ENCODE data around the gene ERC2. TPM values are rescaled to one million over a fixed set of nuclear protein-coding genes. Genes with fewer than 3 reads are reported as not detected.

Gene ERC2
- total and polyA plus RNA-seq, 2 donors (not counting 1 experiment from before 2014, with no cell fraction given), result 0.14 to 0.17 TPM

GRCh38 chr3:55716044-55716443 lies 752.2 kb downstream of the ERC2 start:
- Histone ChIP-seq H2AFZ (ENCODE audit: low read length) (no peak overlapping the region), H3K79me2 (ENCODE audit: control insufficient read depth, insufficient read depth, low read length) (no peaks in the 10 kb centered on the region), H3K27me3 (ENCODE audit: control insufficient read depth, insufficient read depth, low read length) (no peaks in the 10 kb centered on the region), H3K27ac (ENCODE audit: insufficient read depth, low read length) (no peak overlapping the region), H3K9ac (ENCODE audit: insufficient read depth, low read length) (no peak overlapping the region), H3K4me2 (ENCODE audit: extremely low read depth, insufficient read depth, low read length) (no peak overlapping the region), H3K4me3 (replicated peaks in 1 of 4; ENCODE audit: control extremely low read depth in 1 of 4, insufficient read depth in 1 of 4, low read depth in 3 of 4, low read length in 4 of 4) (no peak overlapping the region), H3K36me3 (ENCODE audit: control insufficient read depth, insufficient read depth, low read length) (no peaks in the 10 kb centered on the region), H4K20me1 (ENCODE audit: control insufficient read depth, extremely low read depth, insufficient read depth, low read length) (no peaks in the 10 kb centered on the region), H3K9me3 (ENCODE audit: control insufficient read depth, insufficient read depth, low read depth, low read length) (no peaks in the 10 kb centered on the region), H3K4me1 (ENCODE audit: control insufficient read depth, extremely low read depth, insufficient read depth, low read length) (no peaks in the 10 kb centered on the region)
- TF ChIP-seq EZH2 (IDR thresholded peaks at IDR 0.05; ENCODE audit: low read length, missing control alignments) (no peak), CTCF (conservative IDR thresholded peaks at IDR 0.05 in 1 of 2, IDR thresholded peaks at IDR 0.05 in 1 of 2; ENCODE audit: low read depth in 1 of 2, low read length in 2 of 2) (no peak)
- no peak for DNase-seq (ENCODE audit: low read depth in 2 of 2)

- H3K9ac ChIP-seq (ENCODE audit: insufficient read depth, low read length), result no peak overlapping the region
- no peaks in the 10 kb centered on the region for H3K4me1 ChIP-seq (ENCODE audit: control insufficient read depth, extremely low read depth, insufficient read depth, low read length)
- no peaks in the 10 kb centered on the region for H3K27me3 ChIP-seq (ENCODE audit: control insufficient read depth, insufficient read depth, low read length)
- no peaks in the 10 kb centered on the region for H3K79me2 ChIP-seq (ENCODE audit: control insufficient read depth, insufficient read depth, low read length)
- H4K20me1 ChIP-seq (ENCODE audit: control insufficient read depth, extremely low read depth, insufficient read depth, low read length), result no peaks in the 10 kb centered on the region
- TF ChIP-seq CTCF (conservative IDR thresholded peaks at IDR 0.05 in 1 of 2, IDR thresholded peaks at IDR 0.05 in 1 of 2; ENCODE audit: low read depth in 1 of 2, low read length in 2 of 2), result no peak
- TF ChIP-seq EZH2 (IDR thresholded peaks at IDR 0.05; ENCODE audit: low read length, missing control alignments), result no peak
- no peak overlapping the region for H3K4me2 ChIP-seq (ENCODE audit: extremely low read depth, insufficient read depth, low read length)
- H2AFZ ChIP-seq (ENCODE audit: low read length), result no peak overlapping the region
- H3K4me3 ChIP-seq (replicated peaks in 1 of 4; ENCODE audit: control extremely low read depth in 1 of 4, insufficient read depth in 1 of 4, low read depth in 3 of 4, low read length in 4 of 4), result no peak overlapping the region
- no peaks in the 10 kb centered on the region for H3K9me3 ChIP-seq (ENCODE audit: control insufficient read depth, insufficient read depth, low read depth, low read length)
- no peaks in the 10 kb centered on the region for H3K36me3 ChIP-seq (ENCODE audit: control insufficient read depth, insufficient read depth, low read length)
- no peak overlapping the region for H3K27ac ChIP-seq (ENCODE audit: insufficient read depth, low read length)
- no peak for DNase-seq (ENCODE audit: low read depth in 2 of 2)
Observed at GRCh38 chr3:55714057-55714456, 754.2 kb downstream of the ERC2 start.

- no peak for TF ChIP-seq EZH2 (IDR thresholded peaks at IDR 0.05; ENCODE audit: low read length, missing control alignments)
- TF ChIP-seq CTCF (conservative IDR thresholded peaks at IDR 0.05 in 1 of 2, IDR thresholded peaks at IDR 0.05 in 1 of 2; ENCODE audit: low read depth in 1 of 2, low read length in 2 of 2), result no peak
- no peak overlapping the region for H2AFZ ChIP-seq (ENCODE audit: low read length)
- no peak overlapping the region for H3K4me3 ChIP-seq (replicated peaks in 1 of 4; ENCODE audit: control extremely low read depth in 1 of 4, insufficient read depth in 1 of 4, low read depth in 3 of 4, low read length in 4 of 4)
- no peaks in the 10 kb centered on the region for H4K20me1 ChIP-seq (ENCODE audit: control insufficient read depth, extremely low read depth, insufficient read depth, low read length)
- H3K79me2 ChIP-seq (ENCODE audit: control insufficient read depth, insufficient read depth, low read length), result no peaks in the 10 kb centered on the region
- DNase-seq (ENCODE audit: low read depth in 2 of 2), result no peak
- H3K27ac ChIP-seq (ENCODE audit: insufficient read depth, low read length), result no peak overlapping the region
- no peaks in the 10 kb centered on the region for H3K9me3 ChIP-seq (ENCODE audit: control insufficient read depth, insufficient read depth, low read depth, low read length)
- no peaks in the 10 kb centered on the region for H3K27me3 ChIP-seq (ENCODE audit: control insufficient read depth, insufficient read depth, low read length)
- H3K4me1 ChIP-seq (ENCODE audit: control insufficient read depth, extremely low read depth, insufficient read depth, low read length), result no peaks in the 10 kb centered on the region
- no peak overlapping the region for H3K4me2 ChIP-seq (ENCODE audit: extremely low read depth, insufficient read depth, low read length)
- no peaks in the 10 kb centered on the region for H3K36me3 ChIP-seq (ENCODE audit: control insufficient read depth, insufficient read depth, low read length)
- H3K9ac ChIP-seq (ENCODE audit: insufficient read depth, low read length), result no peak overlapping the region
Observed at GRCh38 chr3:55711646-55712045, 756.6 kb downstream of the ERC2 start.

Data from fibroblast of lung (primary cell).